ENCODE measurements around the gene GRPEL1.

GRPEL1 gene

GRCh38 chr4:7041801-7042502 is 25.9 kb downstream of the GRPEL1 start:
- no peak for TF ChIP-seq MAX (IDR thresholded peaks at IDR 0.05)
- TF ChIP-seq TAF1 (IDR thresholded peaks at IDR 0.05; ENCODE audit: low read depth): no peak
- TF ChIP-seq TCF12 (IDR thresholded peaks at IDR 0.05; ENCODE audit: low read depth): no peak
- no peak for TF ChIP-seq TEAD4 (IDR thresholded peaks at IDR 0.05)
- TF ChIP-seq YY1 (IDR thresholded peaks at IDR 0.05; ENCODE audit: low read depth): no peak

- TF ChIP-seq CREB1 (IDR thresholded peaks at IDR 0.05; ENCODE audit: low read depth): no peak
- no peak for TF ChIP-seq ZBTB7A (IDR thresholded peaks at IDR 0.05; ENCODE audit: low read depth)
- TF ChIP-seq TAF1 (IDR thresholded peaks at IDR 0.05; ENCODE audit: low read depth): no peak
- TF ChIP-seq FOXM1 (IDR thresholded peaks at IDR 0.05; ENCODE audit: borderline replicate concordance, low read depth): no peak
- TF ChIP-seq CEBPB (IDR thresholded peaks at IDR 0.05): no peak
- no peak for TF ChIP-seq NFIC (IDR thresholded peaks at IDR 0.05)
- no peak for TF ChIP-seq USF1 (IDR thresholded peaks at IDR 0.05)
- TF ChIP-seq YY1 (IDR thresholded peaks at IDR 0.05; ENCODE audit: low read depth): no peak
- no peak for TF ChIP-seq REST (IDR thresholded peaks at IDR 0.05; ENCODE audit: low read depth)
- TF ChIP-seq EP300 (IDR thresholded peaks at IDR 0.05; ENCODE audit: borderline replicate concordance): no peak
- TF ChIP-seq EGR1 (IDR thresholded peaks at IDR 0.05): no peak
- no peak for TF ChIP-seq RAD21 (IDR thresholded peaks at IDR 0.05; ENCODE audit: low read depth)
- no peak for TF ChIP-seq TEAD4 (IDR thresholded peaks at IDR 0.05)
- TF ChIP-seq MAX (IDR thresholded peaks at IDR 0.05): no peak
- no peak for TF ChIP-seq TCF12 (IDR thresholded peaks at IDR 0.05; ENCODE audit: low read depth)
These were observed 26.6 kb downstream of the GRPEL1 start for GRCh38 chr4:7041246-7041645.

- TF ChIP-seq MAX (IDR thresholded peaks at IDR 0.05) (no peak), YY1 (IDR thresholded peaks at IDR 0.05; ENCODE audit: low read depth) (no peak), EGR1 (IDR thresholded peaks at IDR 0.05) (no peak), USF1 (IDR thresholded peaks at IDR 0.05) (no peak), CEBPB (IDR thresholded peaks at IDR 0.05) (no peak), FOXM1 (IDR thresholded peaks at IDR 0.05; ENCODE audit: borderline replicate concordance, low read depth) (no peak), CREB1 (IDR thresholded peaks at IDR 0.05; ENCODE audit: low read depth) (no peak), TCF12 (IDR thresholded peaks at IDR 0.05; ENCODE audit: low read depth) (no peak), RAD21 (IDR thresholded peaks at IDR 0.05; ENCODE audit: low read depth) (no peak), REST (IDR thresholded peaks at IDR 0.05; ENCODE audit: low read depth) (no peak)
These were observed 27.1 kb downstream of the GRPEL1 start for GRCh38 chr4:7040765-7041164.

GRCh38 chr4:7037425-7037824 is 30.4 kb downstream of the GRPEL1 start:
- TF ChIP-seq TEAD4 (IDR thresholded peaks at IDR 0.05) (no peak), NFIC (IDR thresholded peaks at IDR 0.05) (no peak), ZBTB7A (IDR thresholded peaks at IDR 0.05; ENCODE audit: low read depth) (no peak), EGR1 (IDR thresholded peaks at IDR 0.05) (no peak), CREB1 (IDR thresholded peaks at IDR 0.05; ENCODE audit: low read depth) (no peak), YY1 (IDR thresholded peaks at IDR 0.05; ENCODE audit: low read depth) (no peak), MAX (IDR thresholded peaks at IDR 0.05) (no peak), EP300 (IDR thresholded peaks at IDR 0.05; ENCODE audit: borderline replicate concordance) (no peak), TCF12 (IDR thresholded peaks at IDR 0.05; ENCODE audit: low read depth) (no peak), TAF1 (IDR thresholded peaks at IDR 0.05; ENCODE audit: low read depth) (no peak)

GRCh38 chr4:7034262-7035081 is 33.4 kb downstream of the GRPEL1 start:
- TF ChIP-seq CREB1 (IDR thresholded peaks at IDR 0.05; ENCODE audit: low read depth) (no peak), REST (IDR thresholded peaks at IDR 0.05; ENCODE audit: low read depth) (no peak), RAD21 (IDR thresholded peaks at IDR 0.05; ENCODE audit: low read depth) (no peak), NFIC (IDR thresholded peaks at IDR 0.05) (no peak), EGR1 (IDR thresholded peaks at IDR 0.05) (no peak), USF1 (IDR thresholded peaks at IDR 0.05) (no peak), MAX (IDR thresholded peaks at IDR 0.05) (no peak), TAF1 (IDR thresholded peaks at IDR 0.05; ENCODE audit: low read depth) (no peak), YY1 (IDR thresholded peaks at IDR 0.05; ENCODE audit: low read depth) (no peak), ZBTB7A (IDR thresholded peaks at IDR 0.05; ENCODE audit: low read depth) (no peak), TCF12 (IDR thresholded peaks at IDR 0.05; ENCODE audit: low read depth) (no peak), CEBPB (IDR thresholded peaks at IDR 0.05) (no peak), FOXM1 (IDR thresholded peaks at IDR 0.05; ENCODE audit: borderline replicate concordance, low read depth) (no peak), TEAD4 (IDR thresholded peaks at IDR 0.05) (no peak), EP300 (IDR thresholded peaks at IDR 0.05; ENCODE audit: borderline replicate concordance) (no peak)

All from Ishikawa (cell line).